Subcutaneous adipose tissue (tissue), 4 donors: Measurements from ENCODE around the gene MICOS13. TPM values are rescaled to one million over a fixed set of nuclear protein-coding genes. Genes with fewer than 3 reads are reported as not detected.

ENCODE experiments used
- CTCF ChIP-seq: fragments of 450-650 bp; IDR thresholded peaks from one replicate; pipeline ENCODE4 v1.5.1; 2016; ENCODE audit warnings: low read depth, mild to moderate bottlenecking, control low read depth, antibody characterized with exemption, moderate library complexity
- total RNA-seq, 4 donors: library from RNA; depleted of rRNA; stranded (reverse); fragments of >200 nt; gene quantifications; one replicate each; pipeline ENCODE4 v1.1.0, GENCODE V29; 2016

Gene MICOS13
- total RNA-seq, 4 donors from 2014 or later: 41.1 to 67.8 (median 47.7) TPM

- no peak for TF ChIP-seq CTCF
Observed at GRCh38 chr19:5673752-5674151, 6.6 kb downstream of the MICOS13 start.

- TF ChIP-seq CTCF: no peak
Observed at GRCh38 chr19:5672708-5673459, 7.4 kb downstream of the MICOS13 start.

GRCh38 chr19:5671600-5671999 lies 8.7 kb downstream of the MICOS13 start:
- TF ChIP-seq CTCF: no peak

- TF ChIP-seq CTCF: no peak
Observed at GRCh38 chr19:5669212-5669611, 11.1 kb downstream of the MICOS13 start.

- TF ChIP-seq CTCF: no peak
Observed at GRCh38 chr19:5667751-5668271, 12.5 kb downstream of the MICOS13 start.

- no peak for TF ChIP-seq CTCF
Observed at GRCh38 chr19:5666921-5667610, 13.2 kb downstream of the MICOS13 start.

GRCh38 chr19:5665781-5666513 lies 14.4 kb downstream of the MICOS13 start:
- no peak for TF ChIP-seq CTCF
